HUDEP-2 (cell line): Measurements from ENCODE around the gene SRRM4.
"Not testable (repeated sequence)": the region's sequence is repeated elsewhere in the genome, so short reads cannot be mapped to it uniquely, and the experiment has no call there.

Experiments used
- DNase-seq, 76 experiments: peaks; one replicate each; lab custom pipeline; 2025; ENCODE audit not compliant: unreplicated experiment in 76 of 76; lab: John Stamatoyannopoulos, UW

The SRRM4 gene

GRCh38 chr12:119008273-119008672 is 26.9 kb downstream of the SRRM4 start:
- not testable (repeated sequence) for DNase-seq

- DNase-seq, result no peak
Observed at GRCh38 chr12:119008691-119009221, 27.4 kb downstream of the SRRM4 start.

- no peak for DNase-seq
Observed at GRCh38 chr12:119011231-119011630, 29.9 kb downstream of the SRRM4 start.

GRCh38 chr12:119012179-119012578 is 30.8 kb downstream of the SRRM4 start:
- DNase-seq, result no peak

GRCh38 chr12:119013023-119013422 is 31.7 kb downstream of the SRRM4 start:
- DNase-seq, result no peak

GRCh38 chr12:119014368-119014767 is 33.0 kb downstream of the SRRM4 start:
- no peak for DNase-seq

GRCh38 chr12:119016715-119017114 is 35.4 kb downstream of the SRRM4 start:
- DNase-seq, result no peak

- DNase-seq, result no peak
Observed at GRCh38 chr12:119019166-119019565, 37.8 kb downstream of the SRRM4 start.

- peak in 42 of 76 experiments; percentile 1 to 54 (median 21) for DNase-seq
Observed at GRCh38 chr12:119020406-119021360, 39.3 kb downstream of the SRRM4 start.

GRCh38 chr12:119024356-119024755 is 43.0 kb downstream of the SRRM4 start:
- DNase-seq, result no peak

- no peak for DNase-seq
Observed at GRCh38 chr12:119025786-119026185, 44.4 kb downstream of the SRRM4 start.

GRCh38 chr12:119033332-119033731 is 52.0 kb downstream of the SRRM4 start:
- not testable (repeated sequence) for DNase-seq

GRCh38 chr12:119036878-119037825 is 55.8 kb downstream of the SRRM4 start:
- DNase-seq, result peak in 23 of 76 experiments; percentile 1 to 14 (median 3)

GRCh38 chr12:119044094-119044493 is 62.8 kb downstream of the SRRM4 start:
- DNase-seq, result no peak

GRCh38 chr12:119047641-119048040 is 66.3 kb downstream of the SRRM4 start:
- no peak for DNase-seq

- DNase-seq, result no peak
Observed at GRCh38 chr12:119050663-119051062, 69.3 kb downstream of the SRRM4 start.

GRCh38 chr12:119051474-119051873 is 70.1 kb downstream of the SRRM4 start:
- no peak for DNase-seq

- no peak for DNase-seq
Observed at GRCh38 chr12:119052001-119052400, 70.7 kb downstream of the SRRM4 start.

- no peak for DNase-seq
Observed at GRCh38 chr12:119055977-119056376, 74.6 kb downstream of the SRRM4 start.

- peak in 48 of 76 experiments; percentile 1 to 55 (median 15) for DNase-seq
Observed at GRCh38 chr12:119060847-119061796, 79.8 kb downstream of the SRRM4 start.
